ENCODE data around the gene EPHA4.

EPHA4 gene

DNA sequence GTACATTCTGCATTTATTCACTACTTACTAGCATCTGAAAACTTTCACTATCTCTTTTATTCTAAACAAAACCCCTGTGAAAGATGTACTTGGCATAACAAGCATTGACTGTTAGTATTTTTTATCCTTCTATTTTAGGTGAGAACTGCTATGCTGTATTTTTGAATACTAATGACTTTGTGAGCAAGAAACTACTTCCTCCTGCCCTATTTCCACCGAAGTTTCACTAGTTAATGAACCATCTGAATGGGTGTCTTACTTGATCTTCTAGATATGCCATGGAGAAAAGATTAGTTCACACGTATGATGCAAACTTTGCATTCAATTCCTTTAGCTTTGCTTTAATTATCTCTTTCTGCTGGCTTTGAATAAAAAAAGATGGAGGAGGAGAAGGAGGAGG, 68.1 kb downstream of the EPHA4 start:
- no peak overlapping the region for H3K4me3 ChIP-seq (ENCODE audit: low read length)
- WGBS: 80% methylated on average over 1 of the region's 2 CpGs

GRCh38 chr2:221502270-221503010, 69.7 kb downstream of the EPHA4 start:
- peaks cover 20% of the 10 kb centered on the region; the same call in 1 of the 2 replicates for H3K4me1 ChIP-seq (ENCODE audit: insufficient read depth, low read length)
- H3K9me3 ChIP-seq (ENCODE audit: insufficient read depth, low read depth, low read length): no peaks in the 10 kb centered on the region
- no peaks in the 10 kb centered on the region; the same call in 1 of the 2 replicates for H3K36me3 ChIP-seq (ENCODE audit: insufficient read depth, low read length)
- WGBS: 87% methylated on average over 8 of the region's 8 CpGs
- H3K27me3 ChIP-seq (ENCODE audit: insufficient read depth, low read length): no peaks in the 10 kb centered on the region
- H3K4me3 ChIP-seq (ENCODE audit: low read length): no peak overlapping the region
- H3K9ac ChIP-seq (ENCODE audit: low read depth, low read length): no peak overlapping the region
- H3K27ac ChIP-seq (ENCODE audit: low read depth, low read length): no peak overlapping the region

More for the DNA sequence above, 68.1 kb downstream of the EPHA4 start:
- no peaks in the 10 kb centered on the region; the same call in 1 of the 2 replicates for H3K36me3 ChIP-seq (ENCODE audit: insufficient read depth, low read length)
- no peaks in the 10 kb centered on the region for H3K9me3 ChIP-seq (ENCODE audit: insufficient read depth, low read depth, low read length)
- no peaks in the 10 kb centered on the region for H3K27me3 ChIP-seq (ENCODE audit: insufficient read depth, low read length)
- no peak overlapping the region for H3K9ac ChIP-seq (ENCODE audit: low read depth, low read length)
- no peak overlapping the region for H3K27ac ChIP-seq (ENCODE audit: low read depth, low read length)
- H3K4me1 ChIP-seq (ENCODE audit: insufficient read depth, low read length): peaks cover 20% of the 10 kb centered on the region; the same call in 1 of the 2 replicates

DNA sequence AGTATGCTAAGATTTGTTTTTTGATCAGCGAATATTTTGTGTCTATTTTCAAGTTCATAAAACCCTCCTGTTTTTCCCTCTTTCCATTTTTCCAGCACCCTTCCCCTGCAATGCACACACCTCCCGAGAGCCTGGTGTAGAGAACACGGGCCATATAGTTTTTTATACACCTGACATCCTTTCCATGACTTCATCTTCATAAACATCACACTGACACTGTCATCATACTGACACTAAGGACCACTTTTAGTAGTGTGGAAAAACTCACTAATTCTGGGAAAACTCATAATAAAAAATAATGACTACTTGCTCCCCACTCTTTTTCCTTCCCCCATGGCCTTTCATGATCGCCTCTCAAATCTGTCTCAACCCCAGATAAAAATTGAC, 70.2 kb downstream of the EPHA4 start:
- Histone ChIP-seq H3K4me3 (ENCODE audit: low read length) (no peak overlapping the region), H3K9ac (ENCODE audit: low read depth, low read length) (no peak overlapping the region), H3K27ac (ENCODE audit: low read depth, low read length) (no peak overlapping the region), H3K36me3 (ENCODE audit: insufficient read depth, low read length) (no peaks in the 10 kb centered on the region; the same call in 1 of the 2 replicates), H3K9me3 (ENCODE audit: insufficient read depth, low read depth, low read length) (no peaks in the 10 kb centered on the region), H3K27me3 (ENCODE audit: insufficient read depth, low read length) (no peaks in the 10 kb centered on the region), H3K4me1 (ENCODE audit: insufficient read depth, low read length) (peaks cover 20% of the 10 kb centered on the region; the same call in 1 of the 2 replicates)
- 89% methylated on average over 4 of the region's 4 CpGs for WGBS

GRCh38 chr2:221501210-221501882, 70.8 kb downstream of the EPHA4 start:
- no peak overlapping the region for H3K4me3 ChIP-seq (ENCODE audit: low read length)
- WGBS: 85% methylated on average over 10 of the region's 10 CpGs
- H3K9me3 ChIP-seq (ENCODE audit: insufficient read depth, low read depth, low read length): no peaks in the 10 kb centered on the region
- no peaks in the 10 kb centered on the region; the same call in 1 of the 2 replicates for H3K36me3 ChIP-seq (ENCODE audit: insufficient read depth, low read length)
- no peak overlapping the region for H3K27ac ChIP-seq (ENCODE audit: low read depth, low read length)
- H3K27me3 ChIP-seq (ENCODE audit: insufficient read depth, low read length): no peaks in the 10 kb centered on the region
- peaks cover 20% of the 10 kb centered on the region; the same call in 1 of the 2 replicates for H3K4me1 ChIP-seq (ENCODE audit: insufficient read depth, low read length)
- H3K9ac ChIP-seq (ENCODE audit: low read depth, low read length): no peak overlapping the region

GRCh38 chr2:221500501-221501209, 71.4 kb downstream of the EPHA4 start:
- Histone ChIP-seq H3K9me3 (ENCODE audit: insufficient read depth, low read depth, low read length) (no peaks in the 10 kb centered on the region), H3K4me1 (ENCODE audit: insufficient read depth, low read length) (peaks cover 27% of the 10 kb centered on the region), H3K36me3 (ENCODE audit: insufficient read depth, low read length) (no peaks in the 10 kb centered on the region; the same call in 1 of the 2 replicates), H3K27me3 (ENCODE audit: insufficient read depth, low read length) (no peaks in the 10 kb centered on the region), H3K4me3 (ENCODE audit: low read length) (no peak overlapping the region), H3K9ac (ENCODE audit: low read depth, low read length) (no peak overlapping the region), H3K27ac (ENCODE audit: low read depth, low read length) (no peak overlapping the region)
- WGBS: 93% methylated on average over 6 of the region's 6 CpGs

- Histone ChIP-seq H3K27ac (ENCODE audit: low read depth, low read length) (no peak overlapping the region), H3K36me3 (ENCODE audit: insufficient read depth, low read length) (no peaks in the 10 kb centered on the region; the same call in 1 of the 2 replicates), H3K4me3 (ENCODE audit: low read length) (no peak overlapping the region), H3K4me1 (ENCODE audit: insufficient read depth, low read length) (peaks cover 19% of the 10 kb centered on the region), H3K9me3 (ENCODE audit: insufficient read depth, low read depth, low read length) (no peaks in the 10 kb centered on the region), H3K27me3 (ENCODE audit: insufficient read depth, low read length) (no peaks in the 10 kb centered on the region), H3K9ac (ENCODE audit: low read depth, low read length) (no peak overlapping the region)
- WGBS: 66% methylated on average over 4 of the region's 4 CpGs
Measured at GRCh38 chr2:221495731-221496130, 76.4 kb downstream of the EPHA4 start.

GRCh38 chr2:221494556-221494955, 77.5 kb downstream of the EPHA4 start:
- no peak overlapping the region for H3K9ac ChIP-seq (ENCODE audit: low read depth, low read length)
- WGBS: 87% methylated on average over 3 of the region's 3 CpGs
- H3K4me1 ChIP-seq (ENCODE audit: insufficient read depth, low read length): peaks cover 19% of the 10 kb centered on the region
- no peaks in the 10 kb centered on the region for H3K9me3 ChIP-seq (ENCODE audit: insufficient read depth, low read depth, low read length)
- no peak overlapping the region for H3K27ac ChIP-seq (ENCODE audit: low read depth, low read length)
- H3K27me3 ChIP-seq (ENCODE audit: insufficient read depth, low read length): no peaks in the 10 kb centered on the region
- H3K36me3 ChIP-seq (ENCODE audit: insufficient read depth, low read length): no peaks in the 10 kb centered on the region; the same call in 1 of the 2 replicates
- H3K4me3 ChIP-seq (ENCODE audit: low read length): no peak overlapping the region

DNA sequence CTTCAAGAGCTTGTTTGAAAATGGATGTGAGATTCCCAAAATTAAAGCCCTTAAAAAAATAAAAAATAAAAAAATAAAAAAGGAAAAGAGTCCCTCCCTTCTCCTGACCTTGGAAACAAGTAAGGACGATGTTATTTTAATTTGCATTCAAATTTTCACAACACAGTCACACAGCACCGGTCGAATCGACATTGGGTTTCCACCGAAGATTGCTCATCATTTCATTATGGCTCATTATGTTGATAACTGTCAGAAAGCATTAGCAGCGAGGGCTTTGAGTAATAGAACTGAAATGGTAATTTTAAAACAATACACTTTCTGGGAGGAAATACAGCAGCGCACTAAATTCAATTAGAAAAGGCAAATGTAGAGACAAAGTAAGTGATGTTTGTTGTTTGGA, 78.7 kb downstream of the EPHA4 start:
- Histone ChIP-seq H3K4me3 (ENCODE audit: low read length) (no peak overlapping the region), H3K36me3 (ENCODE audit: insufficient read depth, low read length) (no peaks in the 10 kb centered on the region; the same call in 1 of the 2 replicates), H3K4me1 (ENCODE audit: insufficient read depth, low read length) (peaks cover 19% of the 10 kb centered on the region), H3K27me3 (ENCODE audit: insufficient read depth, low read length) (no peaks in the 10 kb centered on the region), H3K9ac (ENCODE audit: low read depth, low read length) (no peak overlapping the region), H3K27ac (ENCODE audit: low read depth, low read length) (no peak overlapping the region), H3K9me3 (ENCODE audit: insufficient read depth, low read depth, low read length) (no peaks in the 10 kb centered on the region)
- 92% methylated on average over 7 of the region's 7 CpGs for WGBS

DNA sequence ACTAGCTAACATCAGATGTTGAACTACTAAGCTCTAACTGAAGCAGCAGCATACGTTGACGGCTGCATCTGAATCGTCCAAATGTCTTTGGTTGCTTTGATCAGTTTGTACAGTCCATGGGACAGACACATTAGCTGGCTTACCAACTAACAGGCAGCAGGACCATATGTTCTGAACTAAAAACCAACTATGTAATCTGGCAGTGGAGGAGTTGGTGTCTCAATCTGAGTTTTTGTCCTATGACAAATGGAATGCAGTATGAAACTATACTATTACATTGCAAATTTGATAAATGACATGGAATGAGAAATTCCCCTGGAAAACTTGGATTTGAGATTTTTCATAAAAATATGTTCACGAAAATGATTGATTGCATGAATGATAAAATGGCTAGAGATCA, 79.5 kb downstream of the EPHA4 start:
- H3K4me3 ChIP-seq (ENCODE audit: low read length): no peak overlapping the region
- WGBS: 91% methylated on average over 4 of the region's 4 CpGs
- no peak overlapping the region for H3K9ac ChIP-seq (ENCODE audit: low read depth, low read length)
- no peaks in the 10 kb centered on the region; the same call in 1 of the 2 replicates for H3K36me3 ChIP-seq (ENCODE audit: insufficient read depth, low read length)
- no peaks in the 10 kb centered on the region for H3K27me3 ChIP-seq (ENCODE audit: insufficient read depth, low read length)
- no peak overlapping the region for H3K27ac ChIP-seq (ENCODE audit: low read depth, low read length)
- no peaks in the 10 kb centered on the region for H3K9me3 ChIP-seq (ENCODE audit: insufficient read depth, low read depth, low read length)
- H3K4me1 ChIP-seq (ENCODE audit: insufficient read depth, low read length): peaks cover 19% of the 10 kb centered on the region

DNA sequence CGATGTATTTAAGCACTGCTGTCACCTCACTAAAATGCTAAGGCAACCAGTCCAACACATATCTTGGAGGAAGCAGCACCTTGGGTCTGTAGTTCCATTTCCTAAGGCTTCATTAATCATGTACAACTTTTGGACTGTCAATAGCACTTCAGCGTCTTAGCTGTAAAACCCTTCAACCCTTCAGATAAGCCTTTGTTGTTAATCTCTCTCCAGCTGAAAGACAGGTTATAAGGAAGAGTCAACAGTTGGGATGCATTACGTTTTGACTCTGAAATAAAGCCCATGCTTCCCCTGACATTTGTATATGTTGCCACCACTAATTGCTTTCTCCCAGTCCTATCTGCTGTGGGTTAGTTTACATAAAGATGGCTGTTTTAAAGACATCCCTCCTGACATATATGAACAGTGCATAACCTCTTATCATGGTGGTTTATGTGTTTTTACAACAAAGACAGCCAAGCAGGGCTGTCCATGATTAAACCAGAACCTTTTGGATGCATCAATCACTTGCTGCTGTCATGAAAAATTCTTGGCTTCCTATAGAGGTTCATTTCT, 81.5 kb downstream of the EPHA4 start:
- WGBS: 98% methylated on average over 3 of the region's 3 CpGs
- H3K36me3 ChIP-seq (ENCODE audit: insufficient read depth, low read length): no peaks in the 10 kb centered on the region; the same call in 1 of the 2 replicates

More for the DNA sequence above, 81.5 kb downstream of the EPHA4 start:
- Histone ChIP-seq H3K4me3 (ENCODE audit: low read length) (no peak overlapping the region), H3K9ac (ENCODE audit: low read depth, low read length) (no peak overlapping the region), H3K27me3 (ENCODE audit: insufficient read depth, low read length) (no peaks in the 10 kb centered on the region), H3K27ac (ENCODE audit: low read depth, low read length) (no peak overlapping the region), H3K4me1 (ENCODE audit: insufficient read depth, low read length) (peaks cover 11% of the 10 kb centered on the region), H3K9me3 (ENCODE audit: insufficient read depth, low read depth, low read length) (no peaks in the 10 kb centered on the region)

All from HUES64 (cell line).